ENCODE results near the gene ZNF385B. TPM values are rescaled to one million over a fixed set of nuclear protein-coding genes. Genes with fewer than 3 reads are reported as not detected.

ZNF385B gene
- total RNA-seq, 2 experiments from 2014 or later = 113 to 178 TPM

GRCh38 chr2:179857236-179857635, 4.2 kb downstream of the ZNF385B start:
- Histone ChIP-seq H2AFZ (ENCODE audit: low read length) (no peak overlapping the region), H3K4me3 (ENCODE audit: low read depth, low read length, poor library complexity, severe bottlenecking) (peak overlapping the region; percentile 90), H3K79me2 (ENCODE audit: insufficient read depth, low read depth, low read length) (peaks cover 97% of the 10 kb centered on the region), H3K36me3 (ENCODE audit: insufficient read depth, low read length) (peaks cover 78% of the 10 kb centered on the region), H3K9me3 (ENCODE audit: low read length) (no peaks in the 10 kb centered on the region), H3K4me1 (ENCODE audit: insufficient read depth, low read length, poor library complexity, severe bottlenecking) (peaks cover 53% of the 10 kb centered on the region), H3K4me2 (ENCODE audit: low read length) (peak overlapping the region; percentile 89), H3K27ac (ENCODE audit: low read depth, low read length, poor library complexity, severe bottlenecking) (peak overlapping the region; percentile 83), H3K9me2 (ENCODE audit: insufficient read depth, low read length) (no peaks in the 10 kb centered on the region), H4K20me1 (ENCODE audit: insufficient read depth, low read length) (peaks cover 14% of the 10 kb centered on the region; the same call in 1 of the 2 replicates)
- DNase-seq (ENCODE audit: low spot score) = no peak
- POLR2A ChIA-PET = interaction anchor here (0.5 to 21.0 kb wide), 15 partner anchors 9 to 79 kb away, joined by 3 to 805 read pairs (median 5); no protein-coding TSS in a partner anchor
- CTCF ChIA-PET (ENCODE audit: unreplicated experiment) = interaction anchor here (0.7 to 2.5 kb wide), 6 partner anchors 9 to 24 kb away, joined by 3 to 10 read pairs (median 4); no protein-coding TSS in a partner anchor
- intact Hi-C loops (cut with micrococcal nuclease; ENCODE audit: unreplicated experiment) = no loop called here
- BruUV-seq (replicated peaks) = no TSS peak
- no peak for TF ChIP-seq EZH2phosphoT487 (IDR thresholded peaks at IDR 0.05; ENCODE audit: borderline replicate concordance, low read depth, low read length)
- TF ChIP-seq, protein P1, sequence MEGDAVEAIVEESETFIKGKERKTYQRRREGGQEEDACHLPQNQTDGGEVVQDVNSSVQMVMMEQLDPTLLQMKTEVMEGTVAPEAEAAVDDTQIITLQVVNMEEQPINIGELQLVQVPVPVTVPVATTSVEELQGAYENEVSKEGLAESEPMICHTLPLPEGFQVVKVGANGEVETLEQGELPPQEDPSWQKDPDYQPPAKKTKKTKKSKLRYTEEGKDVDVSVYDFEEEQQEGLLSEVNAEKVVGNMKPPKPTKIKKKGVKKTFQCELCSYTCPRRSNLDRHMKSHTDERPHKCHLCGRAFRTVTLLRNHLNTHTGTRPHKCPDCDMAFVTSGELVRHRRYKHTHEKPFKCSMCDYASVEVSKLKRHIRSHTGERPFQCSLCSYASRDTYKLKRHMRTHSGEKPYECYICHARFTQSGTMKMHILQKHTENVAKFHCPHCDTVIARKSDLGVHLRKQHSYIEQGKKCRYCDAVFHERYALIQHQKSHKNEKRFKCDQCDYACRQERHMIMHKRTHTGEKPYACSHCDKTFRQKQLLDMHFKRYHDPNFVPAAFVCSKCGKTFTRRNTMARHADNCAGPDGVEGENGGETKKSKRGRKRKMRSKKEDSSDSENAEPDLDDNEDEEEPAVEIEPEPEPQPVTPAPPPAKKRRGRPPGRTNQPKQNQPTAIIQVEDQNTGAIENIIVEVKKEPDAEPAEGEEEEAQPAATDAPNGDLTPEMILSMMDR (conservative IDR thresholded peaks at IDR 0.05; ENCODE audit: low read length) = no peak

GRCh38 chr2:179856205-179856604, 5.2 kb downstream of the ZNF385B start:
- Histone ChIP-seq H4K20me1 (ENCODE audit: insufficient read depth, low read length) (peaks cover 14% of the 10 kb centered on the region; the same call in 1 of the 2 replicates), H3K9me3 (ENCODE audit: low read length) (no peaks in the 10 kb centered on the region), H3K4me1 (ENCODE audit: insufficient read depth, low read length, poor library complexity, severe bottlenecking) (peaks cover 51% of the 10 kb centered on the region), H3K79me2 (ENCODE audit: insufficient read depth, low read depth, low read length) (peaks cover 99% of the 10 kb centered on the region), H3K4me2 (ENCODE audit: low read length) (peak overlapping the region; percentile 89), H3K4me3 (ENCODE audit: low read depth, low read length, poor library complexity, severe bottlenecking) (peak overlapping the region; percentile 90), H2AFZ (ENCODE audit: low read length) (no peak overlapping the region), H3K9me2 (ENCODE audit: insufficient read depth, low read length) (no peaks in the 10 kb centered on the region), H3K36me3 (ENCODE audit: insufficient read depth, low read length) (peaks cover 88% of the 10 kb centered on the region), H3K27ac (ENCODE audit: low read depth, low read length, poor library complexity, severe bottlenecking) (peak overlapping the region; percentile 83)
- intact Hi-C loops (cut with micrococcal nuclease; ENCODE audit: unreplicated experiment) = no loop called here
- CTCF ChIA-PET (ENCODE audit: unreplicated experiment) = interaction anchor here (1.6 to 2.5 kb wide), 3 partner anchors 8 to 25 kb away, joined by 4 to 10 read pairs (median 5); no protein-coding TSS in a partner anchor
- BruUV-seq (replicated peaks) = no TSS peak
- DNase-seq (ENCODE audit: low spot score) = peak; percentile 69
- POLR2A ChIA-PET = interaction anchor here (3.8 to 21.0 kb wide), 4 partner anchors 9 to 42 kb away, joined by 18 to 805 read pairs (median 34); no protein-coding TSS in a partner anchor
- TF ChIP-seq, protein P1 (conservative IDR thresholded peaks at IDR 0.05; ENCODE audit: low read length) = peak; percentile 59; the same call in 1 of the 2 replicates
- TF ChIP-seq EZH2phosphoT487 (IDR thresholded peaks at IDR 0.05; ENCODE audit: borderline replicate concordance, low read depth, low read length) = no peak

GRCh38 chr2:179855673-179856072, 5.7 kb downstream of the ZNF385B start:
- peak overlapping the region; percentile 90 for H3K4me3 ChIP-seq (ENCODE audit: low read depth, low read length, poor library complexity, severe bottlenecking)
- peaks cover 93% of the 10 kb centered on the region for H3K36me3 ChIP-seq (ENCODE audit: insufficient read depth, low read length)
- H3K4me2 ChIP-seq (ENCODE audit: low read length) = peak overlapping the region; percentile 89
- BruUV-seq (replicated peaks) = no TSS peak
- H3K27ac ChIP-seq (ENCODE audit: low read depth, low read length, poor library complexity, severe bottlenecking) = peak overlapping the region; percentile 83
- H4K20me1 ChIP-seq (ENCODE audit: insufficient read depth, low read length) = peaks cover 14% of the 10 kb centered on the region; the same call in 1 of the 2 replicates
- ChIA-PET CTCF (ENCODE audit: unreplicated experiment) (interaction anchor here (1.4 kb wide), 1 partner anchor 43 kb away, joined by 4 read pairs; no protein-coding TSS in a partner anchor), POLR2A (interaction anchor here (1.0 to 21.0 kb wide), 5 partner anchors 8 to 43 kb away, joined by 3 to 805 read pairs (median 18); no protein-coding TSS in a partner anchor)
- no peaks in the 10 kb centered on the region for H3K9me2 ChIP-seq (ENCODE audit: insufficient read depth, low read length)
- H3K9me3 ChIP-seq (ENCODE audit: low read length) = no peaks in the 10 kb centered on the region
- peaks cover 100% of the 10 kb centered on the region for H3K79me2 ChIP-seq (ENCODE audit: insufficient read depth, low read depth, low read length)
- H3K4me1 ChIP-seq (ENCODE audit: insufficient read depth, low read length, poor library complexity, severe bottlenecking) = peaks cover 51% of the 10 kb centered on the region
- intact Hi-C loops (cut with micrococcal nuclease; ENCODE audit: unreplicated experiment) = no loop called here
- H2AFZ ChIP-seq (ENCODE audit: low read length) = no peak overlapping the region
- TF ChIP-seq EZH2phosphoT487 (IDR thresholded peaks at IDR 0.05; ENCODE audit: borderline replicate concordance, low read depth, low read length) = no peak
- TF ChIP-seq, protein P1 (conservative IDR thresholded peaks at IDR 0.05; ENCODE audit: low read length) = no peak
- no peak for DNase-seq (ENCODE audit: low spot score)

All from OCI-LY7 (cell line).